GM19035 (cell line): ENCODE data around the gene MYOCOS.
"Not testable (repeated sequence)": the region's sequence is repeated elsewhere in the genome, so short reads cannot be mapped to it uniquely, and the experiment has no call there.

ENCODE experiments used
- ATAC-seq: cut with Tn5 transposase; IDR thresholded peaks from one replicate; pipeline ENCODE4 v1.9.1; 2021; ENCODE audit not compliant: unreplicated experiment

The MYOCOS gene

GRCh38 chr1:171656206-171656605, 34.2 kb downstream of the MYOCOS start:
- ATAC-seq = not testable (repeated sequence)

- ATAC-seq = no peak
Observed at GRCh38 chr1:171661076-171661650, 39.1 kb downstream of the MYOCOS start.

GRCh38 chr1:171663036-171663853, 41.2 kb downstream of the MYOCOS start:
- ATAC-seq = no peak

GRCh38 chr1:171663854-171664575, 42.0 kb downstream of the MYOCOS start:
- ATAC-seq = no peak

GRCh38 chr1:171664976-171665375, 42.9 kb downstream of the MYOCOS start:
- no peak for ATAC-seq

GRCh38 chr1:171666114-171666769, 44.2 kb downstream of the MYOCOS start:
- ATAC-seq = no peak

- ATAC-seq = no peak
Observed at GRCh38 chr1:171668372-171668771, 46.3 kb downstream of the MYOCOS start.

GRCh38 chr1:171670739-171671138, 48.7 kb downstream of the MYOCOS start:
- ATAC-seq = no peak

GRCh38 chr1:171674431-171675405, 52.7 kb downstream of the MYOCOS start:
- ATAC-seq = no peak
